ENCODE measurements around the gene ARHGEF3.

ARHGEF3 gene

DNA sequence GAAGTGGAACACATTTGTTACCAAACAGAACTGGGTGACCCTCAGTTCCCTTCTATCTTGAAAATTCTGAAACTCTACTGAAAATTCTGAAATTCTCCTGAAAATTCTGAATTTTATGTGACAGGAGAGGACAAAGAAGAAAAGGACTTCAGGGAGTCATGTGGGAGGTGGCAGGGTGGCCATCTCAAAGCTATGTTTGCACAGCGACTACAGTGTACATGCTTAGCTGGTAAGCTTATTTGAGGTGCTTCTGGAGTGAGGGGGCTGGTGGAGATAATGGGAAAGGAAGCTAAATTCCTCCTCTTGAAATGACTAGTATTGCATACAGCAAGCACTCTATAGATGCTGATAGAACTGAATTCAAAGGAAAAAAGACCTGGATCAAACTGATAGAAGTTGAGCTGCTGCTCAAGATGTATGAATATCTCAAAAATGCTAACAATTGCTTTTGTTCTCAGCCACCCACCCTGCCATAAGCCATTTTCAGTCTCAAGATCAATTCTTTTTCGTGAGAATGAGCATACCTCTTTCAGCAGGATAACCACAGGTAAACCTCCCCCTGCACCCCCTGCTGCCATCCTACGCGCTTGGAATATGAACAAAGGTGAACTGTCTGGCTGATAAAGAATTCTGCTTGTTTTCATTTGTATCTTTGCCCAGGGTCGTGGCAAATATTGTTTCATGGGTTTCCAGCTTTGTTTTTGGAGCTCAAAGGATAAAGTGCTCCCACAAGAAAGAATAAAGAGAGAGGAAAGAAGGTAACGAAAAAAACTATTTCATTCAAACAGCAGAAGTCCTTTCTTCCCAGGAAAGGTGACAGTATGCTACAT lies 16.6 kb upstream of the ARHGEF3 start:
- TF ChIP-seq, protein P1, sequence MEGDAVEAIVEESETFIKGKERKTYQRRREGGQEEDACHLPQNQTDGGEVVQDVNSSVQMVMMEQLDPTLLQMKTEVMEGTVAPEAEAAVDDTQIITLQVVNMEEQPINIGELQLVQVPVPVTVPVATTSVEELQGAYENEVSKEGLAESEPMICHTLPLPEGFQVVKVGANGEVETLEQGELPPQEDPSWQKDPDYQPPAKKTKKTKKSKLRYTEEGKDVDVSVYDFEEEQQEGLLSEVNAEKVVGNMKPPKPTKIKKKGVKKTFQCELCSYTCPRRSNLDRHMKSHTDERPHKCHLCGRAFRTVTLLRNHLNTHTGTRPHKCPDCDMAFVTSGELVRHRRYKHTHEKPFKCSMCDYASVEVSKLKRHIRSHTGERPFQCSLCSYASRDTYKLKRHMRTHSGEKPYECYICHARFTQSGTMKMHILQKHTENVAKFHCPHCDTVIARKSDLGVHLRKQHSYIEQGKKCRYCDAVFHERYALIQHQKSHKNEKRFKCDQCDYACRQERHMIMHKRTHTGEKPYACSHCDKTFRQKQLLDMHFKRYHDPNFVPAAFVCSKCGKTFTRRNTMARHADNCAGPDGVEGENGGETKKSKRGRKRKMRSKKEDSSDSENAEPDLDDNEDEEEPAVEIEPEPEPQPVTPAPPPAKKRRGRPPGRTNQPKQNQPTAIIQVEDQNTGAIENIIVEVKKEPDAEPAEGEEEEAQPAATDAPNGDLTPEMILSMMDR (IDR thresholded peaks at IDR 0.05; ENCODE audit: low read depth, low read length): no peak
- TF ChIP-seq, protein P2, sequence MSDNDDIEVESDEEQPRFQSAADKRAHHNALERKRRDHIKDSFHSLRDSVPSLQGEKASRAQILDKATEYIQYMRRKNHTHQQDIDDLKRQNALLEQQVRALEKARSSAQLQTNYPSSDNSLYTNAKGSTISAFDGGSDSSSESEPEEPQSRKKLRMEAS (IDR thresholded peaks at IDR 0.05; ENCODE audit: low read depth, low read length): no peak
- TF ChIP-seq POLR2A (IDR thresholded peaks at IDR 0.05; ENCODE audit: extremely low read depth, insufficient read length) (no peak), MYC (IDR thresholded peaks at IDR 0.05; ENCODE audit: low read depth, low read length) (no peak)

DNA sequence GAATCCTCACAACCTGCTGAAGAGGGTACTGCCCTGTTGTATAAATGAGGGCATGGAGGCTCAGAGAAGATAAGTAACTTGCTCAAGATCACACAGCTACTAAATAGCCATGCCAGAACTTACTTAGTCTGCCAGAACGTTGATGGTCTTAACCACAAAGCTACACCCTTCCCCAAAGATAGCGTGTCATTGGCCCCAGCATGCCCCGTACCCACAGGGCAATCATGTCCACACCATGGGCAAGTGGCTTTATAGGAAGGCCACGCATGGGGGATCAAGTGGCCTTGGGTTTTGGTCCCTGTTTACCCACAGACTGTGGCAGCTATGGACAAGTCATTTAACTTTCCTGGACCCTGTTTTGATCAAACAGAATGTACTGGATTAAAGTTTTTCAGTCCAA lies 15.9 kb upstream of the ARHGEF3 start:
- DNase-seq (ENCODE audit: low read depth): no peak
- TF ChIP-seq POLR2A (IDR thresholded peaks at IDR 0.05; ENCODE audit: extremely low read depth, insufficient read length): no peak
- TF ChIP-seq, protein P2 (IDR thresholded peaks at IDR 0.05; ENCODE audit: low read depth, low read length): no peak
- TF ChIP-seq, protein P1 (IDR thresholded peaks at IDR 0.05; ENCODE audit: low read depth, low read length): no peak
- no peak for TF ChIP-seq MYC (IDR thresholded peaks at IDR 0.05; ENCODE audit: low read depth, low read length)
- H3K4me3 ChIP-seq (ENCODE audit: low read depth, low read length): no peak overlapping the region

More for the DNA sequence above, 16.6 kb upstream of the ARHGEF3 start:
- DNase-seq (ENCODE audit: low read depth): no peak
- no peak overlapping the region for H3K4me3 ChIP-seq (ENCODE audit: low read depth, low read length)

DNA sequence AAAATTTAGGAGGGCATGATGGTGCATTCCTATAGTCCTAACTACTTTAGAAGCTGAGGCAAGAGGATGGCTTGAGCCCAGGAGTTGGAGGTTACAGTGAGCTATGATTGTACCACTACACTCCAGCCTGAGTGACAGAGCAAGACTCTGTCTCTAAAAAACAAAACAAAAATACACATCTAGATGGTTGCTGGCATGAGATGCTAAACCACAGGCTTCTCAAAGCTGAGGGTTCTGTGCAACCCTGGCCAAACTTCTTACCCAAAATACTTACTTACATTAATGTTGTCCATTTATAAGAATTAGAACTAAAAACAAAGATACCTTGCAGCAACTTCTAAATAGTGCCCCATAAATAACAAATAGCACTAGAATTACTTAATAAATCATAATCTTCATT lies 14.3 kb upstream of the ARHGEF3 start:
- DNase-seq (ENCODE audit: low read depth): no peak
- TF ChIP-seq, protein P2 (IDR thresholded peaks at IDR 0.05; ENCODE audit: low read depth, low read length): no peak
- TF ChIP-seq, protein P1 (IDR thresholded peaks at IDR 0.05; ENCODE audit: low read depth, low read length): no peak
- TF ChIP-seq MYC (IDR thresholded peaks at IDR 0.05; ENCODE audit: low read depth, low read length) (no peak), POLR2A (IDR thresholded peaks at IDR 0.05; ENCODE audit: extremely low read depth, insufficient read length) (no peak)
- H3K4me3 ChIP-seq (ENCODE audit: low read depth, low read length): no peak overlapping the region

DNA sequence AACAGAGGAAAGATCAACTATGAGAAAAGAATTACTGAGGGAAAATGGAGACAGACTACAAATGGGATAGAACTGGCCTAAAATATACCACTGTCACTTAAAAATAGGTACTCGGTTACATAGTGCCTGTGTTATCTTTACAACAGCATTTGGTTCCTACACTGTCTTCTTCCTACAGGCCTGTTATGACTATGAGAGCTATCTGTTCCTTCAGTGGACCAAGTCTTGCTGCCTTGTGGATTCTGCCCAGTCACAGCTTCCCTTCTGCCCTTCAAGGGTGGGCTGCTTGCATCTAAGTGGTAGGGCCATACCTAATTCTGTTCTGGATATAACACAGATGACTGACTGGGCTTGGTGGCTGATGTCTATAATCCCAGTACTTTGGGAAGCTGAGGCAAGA lies 13.8 kb upstream of the ARHGEF3 start:
- TF ChIP-seq, protein P2 (IDR thresholded peaks at IDR 0.05; ENCODE audit: low read depth, low read length): no peak
- H3K4me3 ChIP-seq (ENCODE audit: low read depth, low read length): no peak overlapping the region
- no peak for DNase-seq (ENCODE audit: low read depth)

DNA sequence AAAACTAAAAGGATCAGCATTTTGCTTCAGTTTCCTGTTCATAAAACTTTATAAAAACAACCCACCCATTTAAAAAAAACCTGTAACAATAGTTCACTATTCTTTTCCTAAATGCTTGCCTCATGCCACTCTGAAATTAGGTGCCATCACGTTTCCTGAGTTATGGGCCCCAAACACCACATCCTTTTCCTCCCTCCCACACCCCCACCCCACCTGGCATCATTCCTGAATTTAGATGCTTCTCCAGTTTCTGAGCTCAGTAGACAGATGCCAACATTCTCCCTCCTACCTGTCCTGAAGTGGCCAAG lies 11.9 kb upstream of the ARHGEF3 start:
- TF ChIP-seq MYC (IDR thresholded peaks at IDR 0.05; ENCODE audit: low read depth, low read length): no peak
- TF ChIP-seq, protein P2 (IDR thresholded peaks at IDR 0.05; ENCODE audit: low read depth, low read length): no peak
- TF ChIP-seq POLR2A (IDR thresholded peaks at IDR 0.05; ENCODE audit: extremely low read depth, insufficient read length): no peak
- TF ChIP-seq, protein P1 (IDR thresholded peaks at IDR 0.05; ENCODE audit: low read depth, low read length): no peak
- H3K4me3 ChIP-seq (ENCODE audit: low read depth, low read length): no peak overlapping the region
- no peak for DNase-seq (ENCODE audit: low read depth)

DNA sequence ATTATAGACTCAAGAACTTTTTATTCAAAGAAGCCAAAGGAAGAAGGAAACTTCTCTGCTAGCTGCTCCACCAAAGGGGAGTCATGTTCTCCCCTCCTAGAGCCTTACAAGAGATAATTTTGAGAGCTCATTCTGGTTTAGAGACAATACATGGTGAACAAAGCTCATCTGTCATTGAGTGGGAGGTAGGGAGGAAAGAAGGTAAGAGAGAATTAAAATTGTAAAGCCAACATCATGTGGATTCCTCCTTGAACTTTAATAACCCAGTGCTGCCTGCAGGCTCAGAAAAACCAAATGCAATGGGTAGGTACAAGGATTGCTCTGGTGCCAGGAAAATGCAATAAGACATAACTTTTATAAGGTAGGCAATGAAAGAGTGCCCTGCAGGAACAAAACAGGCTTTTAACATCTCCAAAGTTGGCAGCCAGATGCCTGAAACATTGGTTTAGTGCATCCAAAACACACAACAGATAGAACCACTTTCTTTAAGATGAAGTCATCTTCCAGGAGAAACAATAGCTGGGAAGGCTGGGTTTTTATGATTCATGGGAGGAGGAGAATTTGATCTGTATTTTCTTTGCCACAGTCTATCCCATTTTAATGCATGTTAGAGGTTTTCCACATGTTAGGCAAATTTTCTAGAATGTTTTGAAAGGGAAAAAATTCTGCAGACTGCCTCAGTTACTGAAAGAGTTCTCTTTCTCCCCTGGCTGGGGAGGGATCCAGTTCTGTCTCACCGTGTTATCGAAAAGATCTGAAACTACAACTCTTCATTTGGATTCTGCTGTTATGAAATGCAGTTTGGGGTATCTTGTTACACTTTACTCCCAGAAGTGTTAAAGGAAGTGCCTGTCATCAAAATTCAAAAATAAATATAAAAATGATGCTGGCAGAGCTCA lies 11.3 kb upstream of the ARHGEF3 start:
- no peak overlapping the region for H3K4me3 ChIP-seq (ENCODE audit: low read depth, low read length)
- no peak for DNase-seq (ENCODE audit: low read depth)
- TF ChIP-seq, protein P2 (IDR thresholded peaks at IDR 0.05; ENCODE audit: low read depth, low read length): no peak
- TF ChIP-seq POLR2A (IDR thresholded peaks at IDR 0.05; ENCODE audit: extremely low read depth, insufficient read length): no peak
- TF ChIP-seq MYC (IDR thresholded peaks at IDR 0.05; ENCODE audit: low read depth, low read length): no peak
- TF ChIP-seq, protein P1 (IDR thresholded peaks at IDR 0.05; ENCODE audit: low read depth, low read length): no peak

Data from NB4 (cell line).